Endometrium (tissue), 2 donors: ENCODE results near the gene MLH3.
"Not testable (repeated sequence)": the region's sequence is repeated elsewhere in the genome, so short reads cannot be mapped to it uniquely, and the experiment has no call there.

Experiments used
- FAIRE-seq: peaks from 2 replicates; lab custom pipeline; 2012; peaks lifted over from hg19 to GRCh38; lab: Jason Lieb, UNC
- donor health status: control.
- donor health status: control.

The MLH3 gene

GRCh38 chr14:75050852-75051555, at the start of gene MLH3:
TSS of gene MLH3 (minus strand) at chr14:75051467. CDS start at chr14:75049655, 1,812 bp downstream.
- FAIRE-seq = no peak

- FAIRE-seq = no peak
Measured at GRCh38 chr14:75098682-75099081, 47.4 kb upstream of the MLH3 start.

GRCh38 chr14:75098212-75098611, 46.9 kb upstream of the MLH3 start:
- no peak for FAIRE-seq

- no peak for FAIRE-seq
Measured at GRCh38 chr14:75096959-75097358, 45.7 kb upstream of the MLH3 start.

- no peak for FAIRE-seq
Measured at GRCh38 chr14:75095690-75096089, 44.4 kb upstream of the MLH3 start.

- FAIRE-seq = no peak
Measured at GRCh38 chr14:75094896-75095295, 43.6 kb upstream of the MLH3 start.

GRCh38 chr14:75092698-75093097, 41.4 kb upstream of the MLH3 start:
- no peak for FAIRE-seq

GRCh38 chr14:75091251-75091650, 40.0 kb upstream of the MLH3 start:
- FAIRE-seq = no peak

- no peak for FAIRE-seq
Measured at GRCh38 chr14:75090353-75090752, 39.1 kb upstream of the MLH3 start.

GRCh38 chr14:75088566-75089373, 37.5 kb upstream of the MLH3 start:
- no peak for FAIRE-seq

- FAIRE-seq = no peak
Measured at GRCh38 chr14:75088153-75088552, 36.9 kb upstream of the MLH3 start.

GRCh38 chr14:75084513-75084912, 33.2 kb upstream of the MLH3 start:
- FAIRE-seq = no peak

- FAIRE-seq = no peak
Measured at GRCh38 chr14:75083271-75083670, 32.0 kb upstream of the MLH3 start.

GRCh38 chr14:75081660-75082229, 30.5 kb upstream of the MLH3 start:
- FAIRE-seq = no peak

- FAIRE-seq = no peak
Measured at GRCh38 chr14:75079521-75079920, 28.3 kb upstream of the MLH3 start.

- FAIRE-seq = no peak
Measured at GRCh38 chr14:75077794-75078193, 26.5 kb upstream of the MLH3 start.

- FAIRE-seq = no peak
Measured at GRCh38 chr14:75070383-75070782, 19.1 kb upstream of the MLH3 start.

GRCh38 chr14:75069811-75070145, 18.5 kb upstream of the MLH3 start:
- no peak for FAIRE-seq

GRCh38 chr14:75069121-75069810, 18.0 kb upstream of the MLH3 start, which contains the start of gene ZC2HC1C:
TSS of gene ZC2HC1C (plus strand) at chr14:75069641. CDS start at chr14:75070574, 933 bp downstream.
- FAIRE-seq = no peak

GRCh38 chr14:75068294-75069120, 17.2 kb upstream of the MLH3 start:
- no peak for FAIRE-seq

- FAIRE-seq = not testable (repeated sequence)
Measured at GRCh38 chr14:75067765-75068164, 16.5 kb upstream of the MLH3 start.

GRCh38 chr14:75067212-75067611, 15.9 kb upstream of the MLH3 start:
- no peak for FAIRE-seq
